Fibroblast of villous mesenchyme (primary cell): ENCODE data around the gene ATP5PB. TPM values are rescaled to one million over a fixed set of nuclear protein-coding genes. Genes with fewer than 3 reads are reported as not detected.

ENCODE experiments used
- DNase-seq: peaks from one replicate; pipeline ENCODE4 v3.0.0-alpha.2; 2010; ENCODE audit warnings: low read depth
- H3K4me3 ChIP-seq: 2 replicates; pipeline ENCODE4 v1.5.1; 2011; ENCODE audit warnings: low read depth, mild to moderate bottlenecking, low read length
- total RNA-seq: library from RNA; depleted of rRNA; stranded (reverse); fragments of >200 nt; gene quantifications from 2 replicates; pipeline ENCODE4 v1.2.3, GENCODE V29; 2012
- TF ChIP-seq, protein P1 (sequence below): IDR thresholded peaks from 2 replicates; pipeline ENCODE4 v1.5.1; 2012; ENCODE audit warnings: low read depth, mild to moderate bottlenecking, low read length; ENCODE audit not compliant: insufficient read depth

Gene ATP5PB
- total RNA-seq, 1 donor, result 286 TPM

DNA sequence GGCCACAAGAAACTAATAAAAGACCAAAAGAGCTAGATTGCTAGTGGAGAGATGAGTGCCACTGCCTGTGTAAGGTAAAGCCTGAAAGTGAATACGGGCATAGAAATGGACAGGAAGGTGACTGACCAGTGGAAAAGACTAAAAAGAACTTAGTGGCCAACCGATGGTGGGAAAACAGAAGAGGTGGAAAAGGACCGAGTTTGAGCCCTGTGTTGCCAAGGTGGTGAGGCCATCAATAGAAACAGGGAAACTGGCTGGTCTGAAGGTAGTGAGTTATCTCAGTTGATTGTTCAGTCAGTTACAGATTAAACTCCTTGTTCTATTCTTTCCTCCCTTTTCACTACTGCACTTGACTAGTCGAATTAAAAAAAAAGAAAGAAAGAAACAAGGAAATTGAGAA, 2.7 kb upstream of the ATP5PB start:
- TF ChIP-seq, protein P1, sequence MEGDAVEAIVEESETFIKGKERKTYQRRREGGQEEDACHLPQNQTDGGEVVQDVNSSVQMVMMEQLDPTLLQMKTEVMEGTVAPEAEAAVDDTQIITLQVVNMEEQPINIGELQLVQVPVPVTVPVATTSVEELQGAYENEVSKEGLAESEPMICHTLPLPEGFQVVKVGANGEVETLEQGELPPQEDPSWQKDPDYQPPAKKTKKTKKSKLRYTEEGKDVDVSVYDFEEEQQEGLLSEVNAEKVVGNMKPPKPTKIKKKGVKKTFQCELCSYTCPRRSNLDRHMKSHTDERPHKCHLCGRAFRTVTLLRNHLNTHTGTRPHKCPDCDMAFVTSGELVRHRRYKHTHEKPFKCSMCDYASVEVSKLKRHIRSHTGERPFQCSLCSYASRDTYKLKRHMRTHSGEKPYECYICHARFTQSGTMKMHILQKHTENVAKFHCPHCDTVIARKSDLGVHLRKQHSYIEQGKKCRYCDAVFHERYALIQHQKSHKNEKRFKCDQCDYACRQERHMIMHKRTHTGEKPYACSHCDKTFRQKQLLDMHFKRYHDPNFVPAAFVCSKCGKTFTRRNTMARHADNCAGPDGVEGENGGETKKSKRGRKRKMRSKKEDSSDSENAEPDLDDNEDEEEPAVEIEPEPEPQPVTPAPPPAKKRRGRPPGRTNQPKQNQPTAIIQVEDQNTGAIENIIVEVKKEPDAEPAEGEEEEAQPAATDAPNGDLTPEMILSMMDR, result no peak
- no peak for DNase-seq
- no peak overlapping the region for H3K4me3 ChIP-seq

DNA sequence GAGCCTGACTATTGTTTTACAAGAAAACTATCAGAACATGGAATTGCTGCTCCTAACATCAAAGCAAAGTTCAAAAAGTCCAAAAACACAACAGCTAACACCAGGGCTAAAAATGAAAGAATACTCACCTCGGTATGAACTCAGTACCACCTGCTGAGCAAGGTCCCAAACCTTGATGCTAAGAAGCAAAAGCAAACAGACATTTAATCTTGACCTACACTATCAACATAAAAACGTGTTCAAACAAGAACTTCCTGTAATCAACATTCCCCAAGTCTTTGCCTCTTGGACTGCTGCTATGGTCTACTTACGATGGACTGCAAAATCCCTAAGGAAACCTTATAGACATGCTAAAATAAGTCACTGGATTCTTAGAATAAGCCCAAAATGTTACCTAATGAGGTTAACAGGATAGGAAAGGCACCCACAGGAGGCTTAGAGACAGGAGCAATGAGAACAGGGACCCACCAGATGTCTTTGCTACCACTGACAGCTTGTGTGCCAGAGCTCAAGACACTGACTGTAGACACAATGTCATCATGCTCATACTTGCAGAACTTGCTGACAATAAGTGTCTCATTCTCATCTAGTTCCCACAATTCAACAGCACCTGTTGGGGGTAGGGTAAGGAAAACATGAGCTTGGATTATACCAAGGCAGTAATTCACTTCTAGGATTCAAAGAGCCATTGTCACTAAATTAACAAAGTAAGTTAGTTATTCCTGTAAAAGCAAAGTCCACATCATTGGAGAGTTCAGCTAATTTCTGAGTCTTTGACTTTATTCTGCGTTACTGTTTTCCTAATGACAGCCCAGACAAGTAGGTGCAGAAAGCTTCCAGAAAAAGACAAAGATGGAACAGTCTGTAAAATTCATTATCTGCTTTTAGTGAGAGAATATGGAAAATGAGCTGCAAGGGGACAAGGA, 2.0 kb upstream of the ATP5PB start:
- no peak for DNase-seq
- TF ChIP-seq, protein P1, result no peak
- H3K4me3 ChIP-seq, result peak overlapping the region; percentile 100

DNA sequence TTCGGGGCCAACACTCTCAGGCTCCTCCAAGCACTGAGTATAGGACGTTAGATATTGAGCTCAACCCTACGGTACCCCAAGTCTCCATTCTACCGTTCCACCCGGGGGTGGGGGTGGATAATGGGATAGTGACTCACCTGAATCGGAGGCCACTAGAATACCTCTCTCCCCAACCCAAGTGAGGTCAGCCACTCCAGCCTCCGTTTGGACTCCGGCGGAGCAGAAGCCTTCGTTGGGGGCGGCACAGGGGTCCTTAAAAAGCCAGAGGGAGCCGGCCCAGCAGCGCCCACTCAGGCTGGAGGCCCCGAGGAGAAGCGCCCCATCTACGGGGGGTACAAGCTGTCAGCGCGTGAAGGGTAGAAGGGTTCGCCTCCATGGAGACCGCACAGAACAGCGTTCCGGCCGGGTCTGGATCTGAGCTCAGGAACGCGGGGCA, 764 bp upstream of the ATP5PB start:
- H3K4me3 ChIP-seq, result peak overlapping the region; percentile 100
- DNase-seq, result no peak
- TF ChIP-seq, protein P1, result no peak

DNA sequence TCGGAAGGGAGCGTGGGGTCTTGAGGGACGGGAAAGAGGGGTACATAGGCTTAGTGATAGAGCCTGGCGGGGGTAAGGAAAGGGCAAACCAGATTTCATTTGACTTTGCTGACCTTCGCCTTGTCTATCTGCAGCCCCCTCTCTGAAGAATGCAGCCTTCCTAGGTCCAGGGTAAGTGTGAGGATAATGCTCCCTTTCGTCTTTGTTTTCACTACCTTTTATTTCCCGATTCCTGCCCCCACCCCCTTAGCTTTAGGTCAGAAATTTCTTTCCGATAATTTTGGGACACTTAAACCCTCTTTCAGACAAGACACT, 396 bp downstream of the ATP5PB start:
- DNase-seq, result no peak
- TF ChIP-seq, protein P1, result no peak

DNA sequence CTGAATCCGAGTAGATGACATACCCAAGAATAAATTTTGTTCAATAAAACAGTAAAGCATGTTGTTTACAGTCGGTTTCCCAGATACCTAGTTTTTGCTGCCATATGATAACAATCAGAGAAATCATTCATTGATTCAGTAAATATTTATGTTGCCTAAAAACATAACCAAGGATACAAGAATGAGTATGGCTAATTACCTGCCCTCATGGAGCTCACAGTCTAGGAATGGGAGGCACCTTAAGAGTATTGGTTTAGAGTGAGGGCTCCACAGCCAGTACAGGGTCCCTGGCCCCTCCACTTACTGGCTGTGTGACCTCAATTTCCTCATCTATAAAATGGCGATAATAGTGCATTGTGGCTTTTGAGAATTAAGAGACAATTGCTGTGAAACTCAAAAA, 921 bp downstream of the ATP5PB start:
- H3K4me3 ChIP-seq, result peak overlapping the region; percentile 100
- TF ChIP-seq, protein P1, result no peak
- DNase-seq, result no peak

More for the DNA sequence above, 396 bp downstream of the ATP5PB start:
- H3K4me3 ChIP-seq, result peak overlapping the region; percentile 100

DNA sequence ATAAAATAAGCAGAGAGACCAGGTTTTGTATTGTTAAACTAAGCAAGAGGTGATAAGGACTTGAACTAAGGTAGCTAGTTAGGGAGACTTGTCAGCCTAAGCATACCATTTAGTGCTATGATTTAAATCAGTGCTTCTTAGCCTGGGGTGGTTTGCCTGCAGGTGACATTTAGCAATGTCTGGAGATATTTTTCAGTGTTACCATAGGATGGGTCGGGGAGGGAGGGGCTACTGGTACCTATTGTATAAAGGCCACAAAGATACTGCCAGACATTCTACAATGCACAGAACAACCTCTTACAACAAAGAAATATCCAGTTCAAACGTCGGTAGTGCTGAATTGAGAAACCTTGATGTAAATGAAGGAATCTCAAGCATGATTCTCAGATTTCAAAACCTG, 3.3 kb downstream of the ATP5PB start:
- TF ChIP-seq, protein P1, result no peak
- no peak for DNase-seq
- no peak overlapping the region for H3K4me3 ChIP-seq
